Astrocyte (in vitro differentiated cells and primary cell): Measurements from ENCODE around the gene CHURC1. TPM values are rescaled to one million over a fixed set of nuclear protein-coding genes. Genes with fewer than 3 reads are reported as not detected.

Source experiments
- DNase-seq: peaks from one replicate; pipeline ENCODE4 v3.0.0-alpha.2; 2010; ENCODE audit warnings: low read depth
- FAIRE-seq: peaks from 2 replicates; lab custom pipeline; 2011; peaks lifted over from hg19 to GRCh38; lab: Jason Lieb, UNC
- H2AFZ ChIP-seq: 2 replicates; pipeline ENCODE4 v1.6.0; 2012; ENCODE audit warnings: low read depth, low read length, inconsistent platforms
- H3K27ac ChIP-seq: 2 replicates; pipeline ENCODE4 v1.5.1; 2011; ENCODE audit warnings: low read depth, low read length, inconsistent platforms
- H3K27me3 ChIP-seq: 2 replicates; pipeline ENCODE4 v1.6.0; 2011; ENCODE audit warnings: low read length, inconsistent platforms; ENCODE audit not compliant: insufficient read depth
- H3K36me3 ChIP-seq: 2 replicates; pipeline ENCODE4 v1.5.1; 2011; ENCODE audit warnings: low read length, inconsistent platforms; ENCODE audit not compliant: insufficient read depth
- H3K4me1 ChIP-seq: 2 replicates; pipeline ENCODE4 v1.5.1; 2011; ENCODE audit warnings: low read length, inconsistent platforms; ENCODE audit not compliant: insufficient read depth
- H3K4me2 ChIP-seq: 2 replicates; pipeline ENCODE4 v1.6.0; 2012; ENCODE audit warnings: low read length, inconsistent platforms
- H3K4me3 ChIP-seq: 2 replicates; pipeline ENCODE4 v1.5.1; 2011; ENCODE audit warnings: low read depth, mild to moderate bottlenecking, low read length, inconsistent platforms; ENCODE audit not compliant: insufficient read depth
- H3K79me2 ChIP-seq: 2 replicates; pipeline ENCODE4 v1.6.0; 2012; ENCODE audit warnings: mild to moderate bottlenecking, low read length, inconsistent platforms; ENCODE audit not compliant: insufficient read depth
- H3K9ac ChIP-seq: 2 replicates; pipeline ENCODE4 v1.6.0; 2012; ENCODE audit warnings: mild to moderate bottlenecking, low read length, inconsistent platforms
- H3K9me3 ChIP-seq: 2 replicates; pipeline ENCODE4 v1.5.1; 2012; ENCODE audit warnings: low read depth, mild to moderate bottlenecking, low read length, inconsistent platforms; ENCODE audit not compliant: insufficient read depth
- H4K20me1 ChIP-seq: 2 replicates; pipeline ENCODE4 v1.6.0; 2012; ENCODE audit warnings: low read length, inconsistent platforms; ENCODE audit not compliant: insufficient read depth
- H3K27ac Mint-ChIP-seq: one replicate; pipeline ENCODE4 v1.8.0; 2021; ENCODE audit warnings: mild to moderate bottlenecking, mixed read lengths; ENCODE audit not compliant: unreplicated experiment
- H3K27me3 Mint-ChIP-seq: one replicate; pipeline ENCODE4 v1.8.0; 2021; ENCODE audit warnings: low read depth, mixed read lengths; ENCODE audit not compliant: unreplicated experiment
- H3K36me3 Mint-ChIP-seq: one replicate; pipeline ENCODE4 v1.8.0; 2021; ENCODE audit warnings: low read depth, mixed read lengths; ENCODE audit not compliant: unreplicated experiment
- H3K4me1 Mint-ChIP-seq: one replicate; pipeline ENCODE4 v1.8.0; 2021; ENCODE audit warnings: low read depth, mixed read lengths; ENCODE audit not compliant: unreplicated experiment
- H3K4me3 Mint-ChIP-seq: one replicate; pipeline ENCODE4 v1.8.0; 2021; ENCODE audit warnings: mild to moderate bottlenecking, moderate library complexity, mixed read lengths; ENCODE audit not compliant: unreplicated experiment
- H3K9me3 Mint-ChIP-seq: one replicate; pipeline ENCODE4 v1.8.0; 2021; ENCODE audit warnings: mild to moderate bottlenecking, mixed read lengths; ENCODE audit not compliant: unreplicated experiment
- EZH2 ChIP-seq: IDR thresholded peaks from 2 replicates; pipeline ENCODE4 v1.6.1; 2012; ENCODE audit warnings: mild to moderate bottlenecking, low read length, inconsistent platforms; ENCODE audit not compliant: insufficient read depth
- total RNA-seq: library from RNA; stranded (reverse); gene quantifications from 2 replicates; pipeline ENCODE4 v1.2.1, GENCODE V29; 2021
- TF ChIP-seq, protein P1 (sequence below): IDR thresholded peaks from 2 replicates; pipeline ENCODE4 v1.5.1; 2011; ENCODE audit warnings: low read depth, mild to moderate bottlenecking, inconsistent platforms, low read length, moderate library complexity; ENCODE audit not compliant: insufficient read depth

Gene CHURC1
- total RNA-seq, 1 donor from 2014 or later: 48.1 TPM

- Histone ChIP-seq H3K79me2 (no peaks in the 10 kb centered on the region), H2AFZ (no peak overlapping the region), H3K36me3 (no peaks in the 10 kb centered on the region), H3K4me1 (peaks cover 4% of the 10 kb centered on the region), H3K9me3 (no peaks in the 10 kb centered on the region), H3K27ac (no peak overlapping the region), H3K27me3 (peaks cover 7% of the 10 kb centered on the region), H3K9ac (no peak overlapping the region), H3K4me3 (no peak overlapping the region), H3K4me2 (no peak overlapping the region), H4K20me1 (no peaks in the 10 kb centered on the region)
- H3K27ac Mint-ChIP-seq: peak overlapping the region; percentile 72
- TF ChIP-seq, protein P1, sequence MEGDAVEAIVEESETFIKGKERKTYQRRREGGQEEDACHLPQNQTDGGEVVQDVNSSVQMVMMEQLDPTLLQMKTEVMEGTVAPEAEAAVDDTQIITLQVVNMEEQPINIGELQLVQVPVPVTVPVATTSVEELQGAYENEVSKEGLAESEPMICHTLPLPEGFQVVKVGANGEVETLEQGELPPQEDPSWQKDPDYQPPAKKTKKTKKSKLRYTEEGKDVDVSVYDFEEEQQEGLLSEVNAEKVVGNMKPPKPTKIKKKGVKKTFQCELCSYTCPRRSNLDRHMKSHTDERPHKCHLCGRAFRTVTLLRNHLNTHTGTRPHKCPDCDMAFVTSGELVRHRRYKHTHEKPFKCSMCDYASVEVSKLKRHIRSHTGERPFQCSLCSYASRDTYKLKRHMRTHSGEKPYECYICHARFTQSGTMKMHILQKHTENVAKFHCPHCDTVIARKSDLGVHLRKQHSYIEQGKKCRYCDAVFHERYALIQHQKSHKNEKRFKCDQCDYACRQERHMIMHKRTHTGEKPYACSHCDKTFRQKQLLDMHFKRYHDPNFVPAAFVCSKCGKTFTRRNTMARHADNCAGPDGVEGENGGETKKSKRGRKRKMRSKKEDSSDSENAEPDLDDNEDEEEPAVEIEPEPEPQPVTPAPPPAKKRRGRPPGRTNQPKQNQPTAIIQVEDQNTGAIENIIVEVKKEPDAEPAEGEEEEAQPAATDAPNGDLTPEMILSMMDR: no peak
- no peak for TF ChIP-seq EZH2
- no peaks in the 10 kb centered on the region for H3K36me3 Mint-ChIP-seq
- no peaks in the 10 kb centered on the region for H3K9me3 Mint-ChIP-seq
- H3K4me3 Mint-ChIP-seq: no peak overlapping the region
- FAIRE-seq (no peak), DNase-seq (peak; percentile 52)
- H3K4me1 Mint-ChIP-seq: peaks cover 5% of the 10 kb centered on the region
- peaks cover 3% of the 10 kb centered on the region for H3K27me3 Mint-ChIP-seq
These were observed 65.2 kb downstream of the CHURC1 start for GRCh38 chr14:64979336-64980074.

- no peak overlapping the region for H3K27ac Mint-ChIP-seq
- H3K79me2 ChIP-seq: peaks cover 16% of the 10 kb centered on the region
- no peaks in the 10 kb centered on the region for H3K36me3 ChIP-seq
- peak overlapping the region; percentile 82 for H3K4me2 ChIP-seq
- peak overlapping the region; percentile 52 for H3K9ac ChIP-seq
- H3K4me3 Mint-ChIP-seq: peak overlapping the region; percentile 54
- no peaks in the 10 kb centered on the region for H3K9me3 Mint-ChIP-seq
- no peak for DNase-seq
- H3K4me3 ChIP-seq: peak overlapping the region; percentile 44
- H3K27ac ChIP-seq: no peak overlapping the region
- peaks cover 8% of the 10 kb centered on the region for H3K4me1 ChIP-seq
- peak overlapping the region; percentile 73 for H2AFZ ChIP-seq
- no peaks in the 10 kb centered on the region for H3K36me3 Mint-ChIP-seq
- TF ChIP-seq, protein P1: peak; percentile 64
- no peak for TF ChIP-seq EZH2
- no peak for FAIRE-seq
- no peaks in the 10 kb centered on the region for H3K9me3 ChIP-seq
- peaks cover 4% of the 10 kb centered on the region for H3K27me3 Mint-ChIP-seq
- H3K4me1 Mint-ChIP-seq: peaks cover 5% of the 10 kb centered on the region
- peaks cover 3% of the 10 kb centered on the region for H3K27me3 ChIP-seq
- no peaks in the 10 kb centered on the region for H4K20me1 ChIP-seq
These were observed 69.4 kb downstream of the CHURC1 start for GRCh38 chr14:64983439-64984310.

Other genes starting within 250 kb of the CHURC1 start
- gene PLEKHG3, start 210.0 kb upstream of the CHURC1 start, total RNA-seq: 84.1 and 98.6 TPM in 2 replicates
- gene SPTB, start 34.5 kb upstream of the CHURC1 start, total RNA-seq: 0.32 and 0.43 TPM in 2 replicates
- not detected in 2 replicates for gene GPX2, start 28.3 kb downstream of the CHURC1 start, total RNA-seq
- gene RAB15, start 57.9 kb downstream of the CHURC1 start, total RNA-seq: 32.1 and 36.3 TPM in 2 replicates
- gene FNTB, start 72.4 kb downstream of the CHURC1 start, total RNA-seq: 19.9 and 20.0 TPM in 2 replicates
- gene MAX, start 188.1 kb downstream of the CHURC1 start, total RNA-seq: 113 and 115 TPM in 2 replicates